Measurements from ENCODE around the gene CATSPER1. TPM values are rescaled to one million over a fixed set of nuclear protein-coding genes. Genes with fewer than 3 reads are reported as not detected.
"Not testable (repeated sequence)": the region's sequence is repeated elsewhere in the genome, so short reads cannot be mapped to it uniquely, and the experiment has no call there.

The CATSPER1 gene
- total and polyA plus RNA-seq, 4 donors: 0.10 TPM; not detected in 3

DNA sequence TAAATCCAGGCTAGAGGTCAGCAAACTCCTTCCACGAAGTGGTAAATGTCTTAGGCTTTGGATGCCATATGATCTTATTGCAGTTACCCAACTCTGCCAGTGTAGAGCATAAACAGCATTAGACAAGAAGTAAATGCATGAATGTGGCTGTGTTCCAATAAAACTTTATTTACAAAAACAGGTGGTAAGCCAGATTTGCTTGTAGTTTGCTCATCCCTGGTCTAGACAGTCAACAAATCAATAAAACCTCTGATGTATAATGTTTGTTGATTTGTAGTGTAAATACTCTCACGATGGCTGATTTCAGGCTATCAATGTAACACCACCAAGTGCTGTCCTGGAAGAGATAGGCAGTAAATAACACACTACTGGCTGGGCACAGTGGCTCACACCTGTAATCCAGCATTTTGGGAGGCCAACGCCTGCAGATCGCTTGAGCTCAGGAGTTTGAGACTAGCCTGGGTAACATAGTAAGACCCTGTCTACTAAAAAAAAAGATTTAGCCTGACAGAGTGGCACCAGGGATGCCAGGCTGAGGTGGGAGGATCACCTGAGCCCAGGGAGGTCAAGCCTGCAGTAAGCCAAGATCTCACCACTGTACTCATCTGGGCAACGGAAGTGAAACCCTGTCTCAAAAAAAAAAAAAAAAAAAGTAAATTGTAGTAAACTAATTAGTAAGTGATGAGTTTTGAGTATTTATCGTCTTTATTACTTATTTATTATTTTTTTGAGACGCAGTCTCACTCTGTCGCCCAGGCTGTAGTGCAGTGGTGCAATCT is 6.9 kb upstream of the CATSPER1 start:
- H3K36me3 ChIP-seq (ENCODE audit: control insufficient read depth, insufficient read depth, low read length): no peaks in the 10 kb centered on the region
- H3K4me3 ChIP-seq (ENCODE audit: low read depth, low read length): no peak overlapping the region
- DNase-seq (ENCODE audit: low read depth in 4 of 6, low spot score in 6 of 6): no peak
- H3K27ac ChIP-seq (ENCODE audit: low read depth, low read length): no peak overlapping the region
- 93% methylated on average over 2 of the region's 8 CpGs for WGBS (ENCODE audit: insufficient coverage)
- H3K4me1 ChIP-seq (ENCODE audit: control insufficient read depth, insufficient read depth, low read length): no peaks in the 10 kb centered on the region
- no peaks in the 10 kb centered on the region for H3K27me3 ChIP-seq (ENCODE audit: control insufficient read depth, insufficient read depth, low read length)
- H3K9me3 ChIP-seq (ENCODE audit: control insufficient read depth, insufficient read depth, low read length): no peaks in the 10 kb centered on the region

- 79% methylated on average over 5 of the region's 5 CpGs for WGBS (ENCODE audit: insufficient coverage)
- H3K27me3 ChIP-seq (ENCODE audit: control insufficient read depth, insufficient read depth, low read length): peaks cover 12% of the 10 kb centered on the region
- not testable (repeated sequence) for H3K4me1 ChIP-seq (ENCODE audit: control insufficient read depth, insufficient read depth, low read length); H3K9me3 ChIP-seq (ENCODE audit: control insufficient read depth, insufficient read depth, low read length); H3K27ac ChIP-seq (ENCODE audit: low read depth, low read length); DNase-seq (ENCODE audit: low read depth in 4 of 6, low spot score in 6 of 6); H3K36me3 ChIP-seq (ENCODE audit: control insufficient read depth, insufficient read depth, low read length); H3K4me3 ChIP-seq (ENCODE audit: low read depth, low read length)
Observed at GRCh38 chr11:66023186-66023440, 3.2 kb downstream of the CATSPER1 start.

- 29% methylated on average over 46 of the region's 46 CpGs for WGBS (ENCODE audit: insufficient coverage)
- H3K4me1 ChIP-seq (ENCODE audit: control insufficient read depth, insufficient read depth, low read length): peaks cover 6% of the 10 kb centered on the region
- H3K9me3 ChIP-seq (ENCODE audit: control insufficient read depth, insufficient read depth, low read length): no peaks in the 10 kb centered on the region
- no peaks in the 10 kb centered on the region for H3K36me3 ChIP-seq (ENCODE audit: control insufficient read depth, insufficient read depth, low read length)
- H3K27me3 ChIP-seq (ENCODE audit: control insufficient read depth, insufficient read depth, low read length): peaks cover 12% of the 10 kb centered on the region
- H3K4me3 ChIP-seq (ENCODE audit: low read depth, low read length): no peak overlapping the region
- peak in 4 of 6 donors; percentile 14 to 75 (median 30) for DNase-seq (ENCODE audit: low read depth in 4 of 6, low spot score in 6 of 6)
- H3K27ac ChIP-seq (ENCODE audit: low read depth, low read length): no peak overlapping the region
Observed at GRCh38 chr11:66022401-66023185, 3.7 kb downstream of the CATSPER1 start.

DNA sequence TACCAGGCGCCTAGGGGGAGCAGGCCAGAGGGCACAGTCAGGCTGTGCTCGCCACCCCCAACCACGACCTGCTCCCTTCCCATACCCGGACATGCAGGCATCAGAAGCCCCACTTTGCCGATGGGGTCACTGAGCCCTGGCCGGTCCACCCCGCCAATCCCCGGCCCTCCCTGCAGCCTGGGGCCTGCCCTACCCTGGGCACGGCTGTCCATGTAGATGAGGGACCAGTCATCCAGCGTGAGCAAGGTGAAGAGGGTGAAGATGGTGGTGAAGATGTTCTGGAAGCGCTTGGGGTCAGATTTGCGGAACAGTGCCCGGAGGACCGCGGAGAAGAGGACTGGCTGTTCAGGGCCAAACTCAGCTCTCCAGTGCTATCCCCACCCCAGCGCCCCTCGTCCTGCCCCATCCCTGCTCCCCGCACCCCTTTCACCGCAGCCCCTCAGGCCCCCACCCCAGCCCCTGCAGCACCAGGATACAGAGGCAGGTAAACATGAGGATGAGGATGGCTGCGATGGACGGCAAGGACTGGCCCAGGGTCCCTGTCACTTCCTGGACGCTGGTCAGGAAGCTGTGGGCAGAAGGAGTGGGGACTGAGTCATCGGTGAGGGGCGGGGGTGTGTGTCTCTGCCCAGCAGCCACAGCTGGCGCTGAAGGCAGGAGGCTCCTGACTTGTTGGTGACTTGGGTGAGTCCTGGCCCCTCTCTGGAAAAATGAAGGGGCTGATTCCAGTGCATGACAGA is 5.5 kb downstream of the CATSPER1 start:
- no peaks in the 10 kb centered on the region for H3K36me3 ChIP-seq (ENCODE audit: control insufficient read depth, insufficient read depth, low read length)
- peaks cover 6% of the 10 kb centered on the region for H3K4me1 ChIP-seq (ENCODE audit: control insufficient read depth, insufficient read depth, low read length)
- H3K4me3 ChIP-seq (ENCODE audit: low read depth, low read length): no peak overlapping the region
- 84% methylated on average over 19 of the region's 25 CpGs for WGBS (ENCODE audit: insufficient coverage)
- no peaks in the 10 kb centered on the region for H3K9me3 ChIP-seq (ENCODE audit: control insufficient read depth, insufficient read depth, low read length)
- H3K27me3 ChIP-seq (ENCODE audit: control insufficient read depth, insufficient read depth, low read length): peaks cover 12% of the 10 kb centered on the region
- DNase-seq (ENCODE audit: low read depth in 4 of 6, low spot score in 6 of 6): no peak
- H3K27ac ChIP-seq (ENCODE audit: low read depth, low read length): no peak overlapping the region

DNA sequence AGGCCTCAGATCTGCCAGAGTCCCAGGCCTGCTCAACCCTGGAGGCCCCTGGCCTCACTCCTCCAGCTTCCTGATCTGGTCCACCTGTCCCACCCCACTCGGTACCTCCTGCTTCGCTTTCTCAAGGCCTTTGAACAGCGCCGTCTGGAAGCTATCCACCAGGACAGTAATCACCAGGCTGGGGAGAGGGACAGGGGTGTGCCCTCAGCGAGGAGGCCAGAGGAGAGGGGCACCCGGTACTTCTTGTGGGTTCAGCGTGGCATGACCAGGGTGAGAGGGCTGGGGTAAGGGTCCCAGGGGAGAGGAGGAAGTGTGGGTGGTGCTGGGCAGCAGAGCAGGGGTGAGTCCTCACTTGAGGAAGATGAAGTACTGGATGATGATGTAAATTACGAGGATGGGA is 6.1 kb downstream of the CATSPER1 start:
- Histone ChIP-seq H3K36me3 (ENCODE audit: control insufficient read depth, insufficient read depth, low read length) (no peaks in the 10 kb centered on the region), H3K27me3 (ENCODE audit: control insufficient read depth, insufficient read depth, low read length) (peaks cover 12% of the 10 kb centered on the region), H3K4me1 (ENCODE audit: control insufficient read depth, insufficient read depth, low read length) (peaks cover 6% of the 10 kb centered on the region), H3K9me3 (ENCODE audit: control insufficient read depth, insufficient read depth, low read length) (no peaks in the 10 kb centered on the region), H3K27ac (ENCODE audit: low read depth, low read length) (no peak overlapping the region), H3K4me3 (ENCODE audit: low read depth, low read length) (no peak overlapping the region)
- 73% methylated on average over 8 of the region's 8 CpGs for WGBS (ENCODE audit: insufficient coverage)
- DNase-seq (ENCODE audit: low read depth in 4 of 6, low spot score in 6 of 6): no peak

GRCh38 chr11:66017321-66017720 is 9.0 kb downstream of the CATSPER1 start:
- H3K4me1 ChIP-seq (ENCODE audit: control insufficient read depth, insufficient read depth, low read length): peaks cover 2% of the 10 kb centered on the region
- H3K36me3 ChIP-seq (ENCODE audit: control insufficient read depth, insufficient read depth, low read length): no peaks in the 10 kb centered on the region
- no peaks in the 10 kb centered on the region for H3K9me3 ChIP-seq (ENCODE audit: control insufficient read depth, insufficient read depth, low read length)
- no peak overlapping the region for H3K4me3 ChIP-seq (ENCODE audit: low read depth, low read length)
- H3K27me3 ChIP-seq (ENCODE audit: control insufficient read depth, insufficient read depth, low read length): peaks cover 20% of the 10 kb centered on the region
- 76% methylated on average over 3 of the region's 4 CpGs for WGBS (ENCODE audit: insufficient coverage)
- no peak overlapping the region for H3K27ac ChIP-seq (ENCODE audit: low read depth, low read length)
- DNase-seq (ENCODE audit: low read depth in 4 of 6, low spot score in 6 of 6): no peak

DNA sequence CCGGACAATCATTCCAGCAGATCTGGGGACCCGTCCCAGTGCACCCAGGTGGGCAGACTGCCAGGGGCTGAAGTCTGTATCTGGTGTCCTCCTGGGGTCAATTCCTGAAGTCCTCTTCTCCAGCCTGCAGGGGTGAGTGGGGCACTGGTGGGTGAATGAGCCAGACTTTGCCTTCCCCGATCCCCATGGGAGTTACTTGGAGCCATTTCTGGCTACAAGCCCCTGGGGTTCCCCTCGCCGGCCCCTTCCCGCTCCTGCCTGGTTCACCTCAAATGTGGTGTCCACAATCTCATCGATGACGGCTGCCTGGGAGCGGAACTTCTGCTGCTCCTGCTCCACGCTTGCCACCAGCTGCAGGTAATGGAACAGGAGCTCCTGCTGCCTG is 9.5 kb downstream of the CATSPER1 start:
- no peaks in the 10 kb centered on the region for H3K9me3 ChIP-seq (ENCODE audit: control insufficient read depth, insufficient read depth, low read length)
- no peak overlapping the region for H3K4me3 ChIP-seq (ENCODE audit: low read depth, low read length)
- 88% methylated on average over 9 of the region's 10 CpGs for WGBS (ENCODE audit: insufficient coverage)
- no peak for DNase-seq (ENCODE audit: low read depth in 4 of 6, low spot score in 6 of 6)
- H3K27ac ChIP-seq (ENCODE audit: low read depth, low read length): no peak overlapping the region
- peaks cover 23% of the 10 kb centered on the region for H3K27me3 ChIP-seq (ENCODE audit: control insufficient read depth, insufficient read depth, low read length)
- no peaks in the 10 kb centered on the region for H3K36me3 ChIP-seq (ENCODE audit: control insufficient read depth, insufficient read depth, low read length)
- H3K4me1 ChIP-seq (ENCODE audit: control insufficient read depth, insufficient read depth, low read length): no peaks in the 10 kb centered on the region

- Histone ChIP-seq H3K4me1 (ENCODE audit: control insufficient read depth, insufficient read depth, low read length) (no peaks in the 10 kb centered on the region), H3K9me3 (ENCODE audit: control insufficient read depth, insufficient read depth, low read length) (no peaks in the 10 kb centered on the region), H3K4me3 (ENCODE audit: low read depth, low read length) (no peak overlapping the region), H3K27me3 (ENCODE audit: control insufficient read depth, insufficient read depth, low read length) (peaks cover 26% of the 10 kb centered on the region), H3K36me3 (ENCODE audit: control insufficient read depth, insufficient read depth, low read length) (no peaks in the 10 kb centered on the region), H3K27ac (ENCODE audit: low read depth, low read length) (no peak overlapping the region)
- DNase-seq (ENCODE audit: low read depth in 4 of 6, low spot score in 6 of 6): no peak
- 51% methylated on average over 18 of the region's 18 CpGs for WGBS (ENCODE audit: insufficient coverage)
Observed at GRCh38 chr11:66015936-66016792, 10.1 kb downstream of the CATSPER1 start.

DNA sequence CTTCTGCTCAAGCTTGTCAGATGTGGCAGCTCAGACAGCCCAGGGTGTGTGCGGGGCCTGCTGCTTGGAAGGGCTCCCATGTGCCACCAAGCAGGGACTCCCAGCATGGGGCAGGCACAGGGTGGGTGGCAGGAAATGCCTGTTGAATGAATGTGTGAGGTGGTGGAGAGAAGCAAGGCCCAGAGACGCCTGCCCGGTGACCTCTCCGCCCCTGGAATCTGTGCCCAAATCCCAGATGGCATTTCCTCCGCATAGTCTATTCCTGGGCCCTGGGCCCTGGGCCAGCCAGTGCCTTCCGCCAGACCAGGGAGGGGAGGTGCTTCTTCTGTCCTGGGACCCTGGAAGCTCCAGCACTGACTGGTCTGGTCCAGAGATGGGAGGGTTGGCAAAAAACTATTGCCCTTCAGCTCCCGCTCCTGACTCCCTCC is 10.8 kb downstream of the CATSPER1 start:
- no peaks in the 10 kb centered on the region for H3K36me3 ChIP-seq (ENCODE audit: control insufficient read depth, insufficient read depth, low read length)
- DNase-seq (ENCODE audit: low read depth in 4 of 6, low spot score in 6 of 6): no peak
- H3K4me3 ChIP-seq (ENCODE audit: low read depth, low read length): no peak overlapping the region
- no peak overlapping the region for H3K27ac ChIP-seq (ENCODE audit: low read depth, low read length)
- WGBS (ENCODE audit: insufficient coverage): 72% methylated on average over 3 of the region's 7 CpGs
- no peaks in the 10 kb centered on the region for H3K4me1 ChIP-seq (ENCODE audit: control insufficient read depth, insufficient read depth, low read length)
- H3K27me3 ChIP-seq (ENCODE audit: control insufficient read depth, insufficient read depth, low read length): peaks cover 28% of the 10 kb centered on the region
- H3K9me3 ChIP-seq (ENCODE audit: control insufficient read depth, insufficient read depth, low read length): no peaks in the 10 kb centered on the region

Measured in spinal cord (tissue), 10 donors.